Endothelial cell of umbilical vein (primary cell): Measurements from ENCODE around the gene SRRM2. TPM values are rescaled to one million over a fixed set of nuclear protein-coding genes. Genes with fewer than 3 reads are reported as not detected.

Source experiments
- BruUV-seq: library from RNA; stranded (reverse); fragments of 400-500 nt; replicated peaks from 2 replicates; lab custom pipeline; 2021; lab: Mats Ljungman, UMichigan
- CTCF ChIA-PET: fragments of 300-600, 350-600 bp; sonication (Branson Sonifier 250); formaldehyde crosslinking; loops from one replicate; lab custom pipeline; 2021; ENCODE audit warnings: antibody characterized with exemption, inconsistent platforms; lab: Charles Lee
- POLR2A ChIA-PET: fragments of 300-600, 350-600 bp; sonication (Branson Sonifier 250); formaldehyde crosslinking; loops from one replicate; lab custom pipeline; 2021; ENCODE audit warnings: antibody characterized with exemption, inconsistent platforms; lab: Charles Lee
- DNase-seq: peaks from one replicate; pipeline ENCODE4 v3.0.0-alpha.2; 2011; ENCODE audit warnings: low read depth, low spot score
- FAIRE-seq: peaks from 2 replicates; lab custom pipeline; 2011; peaks lifted over from hg19 to GRCh38; lab: Jason Lieb, UNC
- H2AFZ ChIP-seq: 2 replicates; pipeline ENCODE4 v1.6.0; 2012; ENCODE audit warnings: low read depth, low read length, control low read depth, inconsistent platforms
- H3K27ac ChIP-seq: 2 replicates; pipeline ENCODE4 v1.5.1; 2011; ENCODE audit warnings: low read depth, mild to moderate bottlenecking, control low read depth, low read length, moderate library complexity; ENCODE audit not compliant: insufficient read depth
- H3K27me3 ChIP-seq, 2 experiments: 2 replicates each; pipeline versions ENCODE4 v1.6.0 to v1.6.1; 2011; ENCODE audit warnings: low read length in 2 of 2, mixed read lengths in 1 of 2; ENCODE audit not compliant: control insufficient read depth in 2 of 2, insufficient read depth in 2 of 2
- H3K36me3 ChIP-seq, 2 experiments: 2 replicates in 1 of 2; 3 replicates in 1 of 2; pipeline ENCODE4 v1.5.1; 2011; ENCODE audit warnings: low read length in 2 of 2, mild to moderate bottlenecking in 1 of 2, moderate library complexity in 1 of 2; ENCODE audit not compliant: control insufficient read depth in 2 of 2, insufficient read depth in 2 of 2; ENCODE audit errors: extremely low read depth in 1 of 2
- H3K4me1 ChIP-seq: 3 replicates; pipeline ENCODE4 v1.5.1; 2011; ENCODE audit warnings: mild to moderate bottlenecking, low read length; ENCODE audit not compliant: control insufficient read depth, insufficient read depth; ENCODE audit errors: extremely low read depth
- H3K4me2 ChIP-seq: 2 replicates; pipeline ENCODE4 v1.6.1; 2011; ENCODE audit warnings: low read length, control low read depth, mixed read lengths; ENCODE audit not compliant: insufficient read depth
- H3K4me3 ChIP-seq, 3 experiments: fragments of 200-600 bp in 1 of 3; sonication (generic), shearing (Covaris generic) in 1 of 3; replicated peaks in 1 of 3; 2 replicates each; pipeline ENCODE4 v1.5.1; 2011 to 2016; ENCODE audit warnings: control low read depth in 3 of 3, low read length in 3 of 3, mild to moderate bottlenecking in 2 of 3, inconsistent platforms in 1 of 3, low read depth in 1 of 3, moderate library complexity in 1 of 3; ENCODE audit not compliant: insufficient read depth in 1 of 3
- H3K79me2 ChIP-seq: 2 replicates; pipeline ENCODE4 v1.6.0; 2012; ENCODE audit warnings: low read length, inconsistent platforms; ENCODE audit not compliant: control insufficient read depth, insufficient read depth
- H3K9ac ChIP-seq: replicated peaks from 2 replicates; pipeline ENCODE3; 2011; ENCODE audit warnings: low read length, control low read depth; ENCODE audit not compliant: insufficient read depth; ENCODE audit errors: extremely low read depth
- H3K9me1 ChIP-seq: replicated peaks from 3 replicates; pipeline ENCODE4 v1.6.0; 2011; ENCODE audit warnings: mild to moderate bottlenecking, low read length; ENCODE audit not compliant: control insufficient read depth, insufficient read depth; ENCODE audit errors: extremely low read depth
- H3K9me3 ChIP-seq: replicated peaks from 2 replicates; pipeline ENCODE4 v1.5.1; 2012; ENCODE audit warnings: low read length, inconsistent platforms; ENCODE audit not compliant: control insufficient read depth, insufficient read depth
- H4K20me1 ChIP-seq: replicated peaks from 2 replicates; pipeline ENCODE3; 2011; ENCODE audit warnings: mild to moderate bottlenecking, low read length; ENCODE audit not compliant: control insufficient read depth, insufficient read depth; ENCODE audit errors: extremely low read depth
- CTCF ChIP-seq, 2 donors: IDR thresholded peaks; 1 replicate in 1 of 2; 2 replicates in 1 of 2; pipeline ENCODE4 v1.5.1; 2011; ENCODE audit warnings: low read length in 2 of 2, mild to moderate bottlenecking in 2 of 2, moderate library complexity in 2 of 2, control low read depth in 1 of 2, inconsistent platforms in 1 of 2, low read depth in 1 of 2; ENCODE audit not compliant: insufficient read depth in 1 of 2; ENCODE audit errors: extremely low read depth in 1 of 2
- EZH2 ChIP-seq: IDR thresholded peaks from 2 replicates; pipeline ENCODE4 v1.6.1; 2012; ENCODE audit warnings: borderline replicate concordance, low read depth, mild to moderate bottlenecking, moderate library complexity, low read length, inconsistent platforms; ENCODE audit not compliant: severe bottlenecking
- FOS ChIP-seq: IDR thresholded peaks from 2 replicates; pipeline ENCODE4 v1.6.1; 2011; ENCODE audit warnings: mild to moderate bottlenecking, low read length, moderate library complexity, borderline replicate concordance; ENCODE audit not compliant: insufficient read depth
- GATA2 ChIP-seq: IDR thresholded peaks from 2 replicates; pipeline ENCODE4 v1.7.0; 2011; ENCODE audit warnings: low read depth, mild to moderate bottlenecking, moderate library complexity, mixed read lengths, low read length; ENCODE audit not compliant: insufficient read length, insufficient read depth
- JUN ChIP-seq: IDR thresholded peaks from 2 replicates; pipeline ENCODE4 v1.6.1; 2011; ENCODE audit warnings: borderline replicate concordance, low read depth; ENCODE audit not compliant: insufficient read length, insufficient read depth
- MYC ChIP-seq: IDR thresholded peaks from one replicate; pipeline ENCODE4 v1.6.1; 2011; ENCODE audit warnings: mild to moderate bottlenecking, low read depth, low read length
- POLR2A ChIP-seq: IDR thresholded peaks from 2 replicates; pipeline ENCODE4 v1.6.1; 2012; ENCODE audit warnings: low read depth, mild to moderate bottlenecking, control low read depth, low read length
- POLR2AphosphoS5 ChIP-seq: IDR thresholded peaks from 2 replicates; pipeline ENCODE4 v1.6.1; 2012; ENCODE audit warnings: low read depth, mild to moderate bottlenecking, control low read depth, low read length, moderate library complexity; ENCODE audit not compliant: insufficient read depth
- dilution Hi-C: fragments of 300-500 bp; cut with MboI; formaldehyde crosslinking; loops from one replicate; pipeline ENCODE4 v1.15.0; 2019; ENCODE audit warnings: low sequenced_read_pairs; ENCODE audit not compliant: extremely low pct_ligation_motif_present
- intact Hi-C: fragments of 100-400 bp; cut with micrococcal nuclease; formaldehyde crosslinking; loops from one replicate; pipeline ENCODE4 v1.10.0; 2022
- polyA plus RNA-seq, 4 experiments: library from polyadenylated mRNA; depleted of rRNA in 3 of 4; stranded (reverse) in 3 of 4; unstranded in 1 of 4; fragments of >200 nt; gene quantifications; 2 replicates each; pipeline versions ENCODE4 v1.2.1 to v1.2.3, GENCODE V29; 2011 to 2012; ENCODE audit warnings: missing spikeins in 1 of 4
- total RNA-seq: library from RNA; stranded (reverse); gene quantifications from 2 replicates; pipeline ENCODE4 v1.2.3, GENCODE V29; 2021
- TF ChIP-seq, protein P1 (sequence below): IDR thresholded peaks from 2 replicates; pipeline ENCODE4 v1.6.1; 2011; ENCODE audit not compliant: insufficient read depth, insufficient read length

SRRM2 gene
- total and polyA plus RNA-seq, 2 donors (not counting 3 experiments of a cell fraction or from before 2014, with no cell fraction given): 270 to 483 TPM

GRCh38 chr16:2779978-2780898 is 27.8 kb downstream of the SRRM2 start:
- peaks cover 0 to 10% of the 10 kb centered on the region in 2 experiments for H3K27me3 ChIP-seq
- BruUV-seq: no TSS peak
- no peaks in the 10 kb centered on the region for H3K36me3 ChIP-seq
- H3K79me2 ChIP-seq: peaks cover 17% of the 10 kb centered on the region
- no peak overlapping the region for H3K4me2 ChIP-seq
- H3K27ac ChIP-seq: no peak overlapping the region
- no peak for DNase-seq
- TF ChIP-seq POLR2A (no peak), MYC (no peak)
- intact Hi-C loops: loop anchor here (5.0 to 10.0 kb wide), 3 partner anchors 55 to 137 kb away; partner anchors contain the start of genes KCTD5 and ZG16B
- H3K9me3 ChIP-seq: no peaks in the 10 kb centered on the region
- dilution Hi-C loops: no loop called here
- no peak overlapping the region for H3K9ac ChIP-seq
- H3K9me1 ChIP-seq: no peaks in the 10 kb centered on the region
- FAIRE-seq: no peak
- H2AFZ ChIP-seq: no peak overlapping the region
- no peak overlapping the region for H3K4me3 ChIP-seq
- CTCF ChIA-PET: no interaction called here
- peaks cover 8% of the 10 kb centered on the region for H3K4me1 ChIP-seq
- POLR2A ChIA-PET: no interaction called here
- H4K20me1 ChIP-seq: no peaks in the 10 kb centered on the region

GRCh38 chr16:2782583-2783351 is 30.3 kb downstream of the SRRM2 start:
- dilution Hi-C loops: no loop called here
- BruUV-seq: no TSS peak
- Histone ChIP-seq H3K27ac (no peak overlapping the region), H3K9me3 (no peaks in the 10 kb centered on the region), H4K20me1 (no peaks in the 10 kb centered on the region), H3K4me3 (no peak overlapping the region), H3K4me1 (no peaks in the 10 kb centered on the region), H3K36me3 (no peaks in the 10 kb centered on the region), H2AFZ (no peak overlapping the region), H3K9me1 (no peaks in the 10 kb centered on the region), H3K27me3 (peaks cover 10 to 18% of the 10 kb centered on the region in 2 experiments), H3K9ac (no peak overlapping the region), H3K79me2 (no peaks in the 10 kb centered on the region), H3K4me2 (no peak overlapping the region)
- no peak for FAIRE-seq
- ChIA-PET CTCF (interaction anchor here (1.8 kb wide), 1 partner anchor 56 kb away, joined by 5 read pairs; no protein-coding TSS in a partner anchor), POLR2A (no interaction called here)
- no peak for DNase-seq
- intact Hi-C loops: no loop called here
- TF ChIP-seq FOS (no peak), CTCF (IDR thresholded peaks at IDR 0.05; ENCODE audit: extremely low read depth in 1 of 2, insufficient read depth in 1 of 2, low read depth in 1 of 2, low read length in 2 of 2) (no peak), JUN (no peak), POLR2A (no peak), POLR2AphosphoS5 (no peak), MYC (no peak), EZH2 (no peak), GATA2 (no peak)
- TF ChIP-seq, protein P1, sequence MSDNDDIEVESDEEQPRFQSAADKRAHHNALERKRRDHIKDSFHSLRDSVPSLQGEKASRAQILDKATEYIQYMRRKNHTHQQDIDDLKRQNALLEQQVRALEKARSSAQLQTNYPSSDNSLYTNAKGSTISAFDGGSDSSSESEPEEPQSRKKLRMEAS: no peak
